Astrocyte of the spinal cord (primary cell): ENCODE data around the gene TMEM19.

ENCODE experiments used
- DNase-seq: peaks from one replicate; pipeline ENCODE4 v3.0.0; 2011; ENCODE audit warnings: low read depth, low spot score
- H3K4me3 ChIP-seq: 2 replicates; pipeline ENCODE4 v1.5.1; 2011; ENCODE audit warnings: low read depth, mild to moderate bottlenecking, low read length, moderate library complexity
- CTCF ChIP-seq: IDR thresholded peaks from 2 replicates; pipeline ENCODE4 v1.5.1; 2012; ENCODE audit warnings: low read depth, mild to moderate bottlenecking, low read length, inconsistent platforms
- in situ Hi-C: cut with HindIII; loops from 2 replicates; pipeline ENCODE4 v1.10.0; 2017; ENCODE audit warnings: low sequenced_read_pairs

The TMEM19 gene

DNA sequence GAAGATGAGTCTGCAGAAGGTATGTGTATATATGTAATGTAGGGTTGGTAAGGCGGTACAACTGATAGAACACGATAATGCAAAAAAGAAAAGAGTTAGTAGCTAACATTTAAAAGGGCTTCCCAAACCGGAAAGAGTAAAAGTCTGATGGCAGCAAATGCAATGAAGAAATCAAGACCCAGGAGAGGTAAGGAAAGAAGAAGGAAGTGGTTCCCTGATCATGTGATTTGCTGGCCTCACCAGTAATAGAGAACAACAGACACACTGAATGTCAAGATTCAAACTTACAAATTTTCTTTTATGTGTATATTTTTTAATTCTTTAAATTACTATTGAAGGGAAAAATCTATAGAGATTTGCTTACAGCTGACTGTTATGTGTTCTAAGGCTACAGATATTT is 40.6 kb upstream of the TMEM19 start:
- in situ Hi-C loops, result no loop called here
- TF ChIP-seq CTCF, result no peak
- H3K4me3 ChIP-seq, result no peak overlapping the region
- no peak for DNase-seq

DNA sequence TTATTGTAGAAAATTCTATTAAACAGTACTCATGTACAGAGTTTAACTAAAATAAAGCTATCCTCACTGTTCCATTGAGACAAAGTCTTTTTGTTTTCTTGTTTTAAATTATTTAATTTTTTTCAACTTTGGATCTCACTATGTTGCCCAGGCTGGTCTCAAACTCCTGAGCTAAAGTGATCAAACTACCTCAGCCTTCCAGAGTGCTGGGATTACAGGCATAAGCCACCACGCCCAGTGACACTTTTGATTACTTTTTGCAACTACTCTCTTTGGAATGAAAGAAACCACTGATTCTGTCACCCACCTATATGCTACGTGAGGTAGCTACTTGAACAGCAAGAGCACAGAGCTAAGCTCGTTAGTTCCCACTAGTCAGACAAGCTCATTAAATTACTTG is 39.4 kb upstream of the TMEM19 start:
- no peak overlapping the region for H3K4me3 ChIP-seq
- no peak for TF ChIP-seq CTCF
- in situ Hi-C loops, result no loop called here
- DNase-seq, result no peak

DNA sequence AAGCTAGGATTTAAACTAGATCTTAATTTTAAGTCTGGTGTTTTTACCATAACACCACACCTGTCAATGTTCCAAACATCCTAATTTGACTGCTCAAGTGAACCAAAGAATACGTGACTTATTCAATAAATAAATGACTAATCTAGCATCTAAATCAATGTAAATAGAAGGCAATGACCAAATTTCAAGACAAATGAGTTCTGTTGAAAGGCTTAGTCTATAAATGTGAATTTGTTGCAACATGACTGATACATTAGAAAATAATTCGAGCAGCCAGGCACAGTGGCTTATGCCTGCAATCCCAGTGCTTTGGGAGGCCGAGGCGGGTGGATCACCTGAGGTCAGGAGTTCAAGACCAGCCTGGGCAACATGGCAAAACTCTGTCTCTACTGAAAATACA is 37.3 kb upstream of the TMEM19 start:
- TF ChIP-seq CTCF, result no peak
- DNase-seq, result no peak
- no peak overlapping the region for H3K4me3 ChIP-seq
- in situ Hi-C loops, result no loop called here

DNA sequence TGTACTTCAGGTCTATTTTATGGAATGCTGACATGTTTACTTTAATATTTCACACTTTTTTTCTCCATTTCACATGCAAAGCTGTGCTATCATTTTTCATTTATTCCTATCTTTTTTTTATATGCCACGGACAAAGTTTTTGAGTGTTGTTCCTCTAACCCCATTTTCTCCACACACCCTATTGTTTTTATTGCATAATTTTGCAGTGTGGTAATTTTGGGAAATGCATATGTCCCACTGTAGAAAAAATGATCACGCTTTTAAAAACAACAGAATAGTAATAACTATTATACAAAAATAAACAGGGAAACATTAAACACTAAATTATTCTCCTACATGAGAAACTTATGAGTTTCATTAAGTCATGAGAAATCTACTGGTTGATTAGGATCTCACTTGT is 36.5 kb upstream of the TMEM19 start:
- DNase-seq, result no peak
- no peak for TF ChIP-seq CTCF
- in situ Hi-C loops, result no loop called here
- no peak overlapping the region for H3K4me3 ChIP-seq

DNA sequence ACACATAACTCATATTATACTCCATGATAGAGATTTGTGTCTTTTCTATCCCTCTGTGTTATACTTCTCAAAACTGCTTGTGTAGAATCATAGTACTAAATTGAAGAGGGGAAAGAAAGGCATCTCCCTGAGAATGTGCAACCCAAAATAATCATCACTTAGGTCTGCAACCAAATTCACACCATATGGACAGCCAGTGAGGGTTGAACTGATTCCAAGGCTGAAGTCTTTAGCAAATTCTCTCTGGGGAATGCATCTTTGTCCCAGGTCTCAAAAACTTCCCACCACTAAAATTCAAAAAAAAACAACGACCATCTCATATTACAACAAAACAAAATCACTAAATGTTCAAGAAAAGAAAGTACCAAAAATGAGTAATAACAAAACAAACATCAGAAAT is 33.2 kb upstream of the TMEM19 start:
- DNase-seq, result no peak
- in situ Hi-C loops, result no loop called here
- TF ChIP-seq CTCF, result no peak
- no peak overlapping the region for H3K4me3 ChIP-seq

GRCh38 chr12:71653137-71653536 is 32.7 kb upstream of the TMEM19 start:
- no peak for DNase-seq
- TF ChIP-seq CTCF, result no peak
- no peak overlapping the region for H3K4me3 ChIP-seq
- in situ Hi-C loops, result no loop called here

GRCh38 chr12:71654200-71654599 is 31.7 kb upstream of the TMEM19 start:
- in situ Hi-C loops, result no loop called here
- H3K4me3 ChIP-seq, result no peak overlapping the region
- TF ChIP-seq CTCF, result no peak

More at GRCh38 chr12:71654200-71654599, 31.7 kb upstream of the TMEM19 start:
- DNase-seq, result no peak
